CD4-positive, alpha-beta T cell (primary cell): Measurements from ENCODE around the gene TTN. TPM values are rescaled to one million over a fixed set of nuclear protein-coding genes. Genes with fewer than 3 reads are reported as not detected.

Source experiments
- ATAC-seq: fragments of 200-7000 bp; cut with Tn5 transposase; one replicate; pipeline ENCODE4 v1.10.0; 2022; ENCODE audit warnings: mild to moderate bottlenecking; ENCODE audit not compliant: poor library complexity
- CTCF ChIA-PET: fragments of 350-600 bp; sonication (Branson Sonifier 250); formaldehyde crosslinking; loops from one replicate; lab custom pipeline; 2021; ENCODE audit warnings: antibody characterized with exemption, inconsistent platforms; lab: Charles Lee
- POLR2A ChIA-PET: fragments of 350-600 bp; sonication (Branson Sonifier 250); formaldehyde crosslinking; loops from one replicate; lab custom pipeline; 2021; ENCODE audit warnings: antibody characterized with exemption, inconsistent platforms; lab: Charles Lee
- DNase-seq, 14 experiments: peaks; one replicate each; pipeline ENCODE4 v3.0.0-alpha.2; 2013 to 2020; ENCODE audit warnings: mixed read lengths in 2 of 14
- H3K27ac ChIP-seq, 2 donors: one replicate each; pipeline versions ENCODE4 v1.5.1 to v1.7.0; 2013; ENCODE audit warnings: low read length in 2 of 2, low read depth in 1 of 2, mild to moderate bottlenecking in 1 of 2
- H3K27me3 ChIP-seq, 2 experiments: 1 replicate in 1 of 2; 2 replicates in 1 of 2; pipeline versions ENCODE4 v1.6.1 to v1.7.0; 2013; ENCODE audit warnings: low read length in 2 of 2, control low read depth in 1 of 2, mild to moderate bottlenecking in 1 of 2, moderate library complexity in 1 of 2; ENCODE audit not compliant: insufficient read depth in 2 of 2, control insufficient read depth in 1 of 2
- H3K36me3 ChIP-seq: one replicate; pipeline ENCODE4 v1.6.1; 2013; ENCODE audit warnings: low read length, control low read depth; ENCODE audit not compliant: insufficient read depth
- H3K4me1 ChIP-seq: one replicate; pipeline ENCODE4 v1.6.1; 2013; ENCODE audit warnings: low read length, control low read depth; ENCODE audit not compliant: insufficient read depth
- H3K4me3 ChIP-seq: one replicate; pipeline ENCODE4 v1.5.1; 2013; ENCODE audit warnings: mild to moderate bottlenecking, low read length, moderate library complexity
- H3K9me3 ChIP-seq, 2 experiments: 1 replicate in 1 of 2; 2 replicates in 1 of 2; pipeline versions ENCODE4 v1.6.1 to v1.7.0; 2013; ENCODE audit warnings: low read length in 2 of 2, mild to moderate bottlenecking in 2 of 2, control low read depth in 1 of 2, moderate library complexity in 1 of 2; ENCODE audit not compliant: control insufficient read depth in 1 of 2, insufficient read depth in 1 of 2
- H3K27ac Mint-ChIP-seq: one replicate; pipeline ENCODE4 v1.8.0; 2020; ENCODE audit warnings: mixed read lengths
- H3K27me3 Mint-ChIP-seq: one replicate; pipeline ENCODE4 v1.8.0; 2021; ENCODE audit warnings: mixed read lengths
- H3K36me3 Mint-ChIP-seq: one replicate; pipeline ENCODE4 v1.8.0; 2021; ENCODE audit warnings: low read depth, mixed read lengths
- H3K4me1 Mint-ChIP-seq: one replicate; pipeline ENCODE4 v1.8.0; 2021; ENCODE audit warnings: low read depth, mixed read lengths
- H3K4me3 Mint-ChIP-seq: one replicate; pipeline ENCODE4 v1.8.0; 2020; ENCODE audit warnings: mild to moderate bottlenecking, mixed read lengths
- H3K9me3 Mint-ChIP-seq: one replicate; pipeline ENCODE4 v1.8.0; 2020; ENCODE audit warnings: mixed read lengths
- intact Hi-C, 2 experiments: fragments of 100-400 bp; cut with DNase I in 1 of 2; cut with micrococcal nuclease in 1 of 2; formaldehyde crosslinking; loops; one replicate each; pipeline versions ENCODE4 v1.15.1 to v1.9.0; 2023 to 2025; cut with DNase I, micrococcal nuclease
- total RNA-seq, 174 experiments: library from RNA in 2 of 174; stranded (reverse) in 2 of 174; gene quantifications; one replicate each; pipeline ENCODE4 v1.2.3 and lab custom pipeline; 2021 to 2026
- TF ChIP-seq, protein P1 (sequence below): fragments of 200-600 bp; IDR thresholded peaks from one replicate; pipeline ENCODE4 v1.8.0; 2022; ENCODE audit warnings: antibody characterized with exemption, mild to moderate bottlenecking

The TTN gene
- total RNA-seq, 2 experiments from 2014 or later = 27.5 to 29.2 TPM

- ChIA-PET POLR2A (interaction anchor here (0.6 kb wide), 1 partner anchor 47 kb away, joined by 3 read pairs; no protein-coding TSS in a partner anchor), CTCF (no interaction called here)
- peaks cover 100% of the 10 kb centered on the region for H3K36me3 Mint-ChIP-seq
- H3K27ac Mint-ChIP-seq = no peak overlapping the region
- Histone ChIP-seq H3K27ac (no peak overlapping the region), H3K4me1 (no peaks in the 10 kb centered on the region), H3K27me3 (no peaks in the 10 kb centered on the region), H3K9me3 (no peaks in the 10 kb centered on the region), H3K36me3 (peaks cover 35% of the 10 kb centered on the region), H3K4me3 (no peak overlapping the region)
- H3K4me1 Mint-ChIP-seq = no peaks in the 10 kb centered on the region
- intact Hi-C loops = no loop called here
- H3K27me3 Mint-ChIP-seq = no peaks in the 10 kb centered on the region
- no peak overlapping the region for H3K4me3 Mint-ChIP-seq
- TF ChIP-seq, protein P1, sequence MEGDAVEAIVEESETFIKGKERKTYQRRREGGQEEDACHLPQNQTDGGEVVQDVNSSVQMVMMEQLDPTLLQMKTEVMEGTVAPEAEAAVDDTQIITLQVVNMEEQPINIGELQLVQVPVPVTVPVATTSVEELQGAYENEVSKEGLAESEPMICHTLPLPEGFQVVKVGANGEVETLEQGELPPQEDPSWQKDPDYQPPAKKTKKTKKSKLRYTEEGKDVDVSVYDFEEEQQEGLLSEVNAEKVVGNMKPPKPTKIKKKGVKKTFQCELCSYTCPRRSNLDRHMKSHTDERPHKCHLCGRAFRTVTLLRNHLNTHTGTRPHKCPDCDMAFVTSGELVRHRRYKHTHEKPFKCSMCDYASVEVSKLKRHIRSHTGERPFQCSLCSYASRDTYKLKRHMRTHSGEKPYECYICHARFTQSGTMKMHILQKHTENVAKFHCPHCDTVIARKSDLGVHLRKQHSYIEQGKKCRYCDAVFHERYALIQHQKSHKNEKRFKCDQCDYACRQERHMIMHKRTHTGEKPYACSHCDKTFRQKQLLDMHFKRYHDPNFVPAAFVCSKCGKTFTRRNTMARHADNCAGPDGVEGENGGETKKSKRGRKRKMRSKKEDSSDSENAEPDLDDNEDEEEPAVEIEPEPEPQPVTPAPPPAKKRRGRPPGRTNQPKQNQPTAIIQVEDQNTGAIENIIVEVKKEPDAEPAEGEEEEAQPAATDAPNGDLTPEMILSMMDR = no peak
- peaks cover 4% of the 10 kb centered on the region for H3K9me3 Mint-ChIP-seq
- DNase-seq (no peak), ATAC-seq (no peak)
Measured at GRCh38 chr2:178550352-178550751, 256.9 kb downstream of the TTN start.

GRCh38 chr2:178542569-178542968, 264.7 kb downstream of the TTN start:
- Histone ChIP-seq H3K27ac (no peak overlapping the region), H3K4me1 (no peaks in the 10 kb centered on the region), H3K4me3 (no peak overlapping the region), H3K36me3 (peaks cover 40% of the 10 kb centered on the region), H3K9me3 (no peaks in the 10 kb centered on the region), H3K27me3 (no peaks in the 10 kb centered on the region)
- H3K9me3 Mint-ChIP-seq = no peaks in the 10 kb centered on the region
- intact Hi-C loops = no loop called here
- ChIA-PET POLR2A (no interaction called here), CTCF (no interaction called here)
- H3K4me1 Mint-ChIP-seq = no peaks in the 10 kb centered on the region
- H3K27me3 Mint-ChIP-seq = no peaks in the 10 kb centered on the region
- H3K27ac Mint-ChIP-seq = no peak overlapping the region
- peaks cover 98% of the 10 kb centered on the region for H3K36me3 Mint-ChIP-seq
- H3K4me3 Mint-ChIP-seq = no peak overlapping the region
- DNase-seq (no peak), ATAC-seq (no peak)
- TF ChIP-seq, protein P1 = no peak

DNA sequence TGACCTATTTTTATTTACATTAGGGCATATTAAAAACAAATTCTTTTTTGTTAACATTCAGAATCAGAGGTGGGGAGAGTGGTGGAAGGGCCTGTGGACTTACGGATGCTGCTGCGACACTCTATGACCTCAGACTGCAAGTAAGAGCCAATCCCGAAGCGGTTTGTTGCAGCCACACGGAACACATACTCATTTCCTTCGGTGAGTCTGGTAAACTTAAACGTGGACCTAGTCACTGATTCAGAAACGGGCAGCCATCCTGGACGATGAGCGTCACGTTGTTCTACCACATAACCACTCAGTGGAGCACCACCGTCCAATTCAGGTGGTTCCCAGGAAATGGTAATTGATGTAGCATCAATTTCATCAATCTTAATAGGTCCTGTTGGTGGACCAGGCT, 265.1 kb downstream of the TTN start:
- H3K36me3 ChIP-seq = peaks cover 43% of the 10 kb centered on the region
- no peak overlapping the region for H3K4me3 ChIP-seq
- H3K4me1 ChIP-seq = no peaks in the 10 kb centered on the region
- CTCF ChIA-PET = no interaction called here
- POLR2A ChIA-PET = no interaction called here
- H3K9me3 Mint-ChIP-seq = no peaks in the 10 kb centered on the region
- intact Hi-C loops = no loop called here
- no peaks in the 10 kb centered on the region for H3K27me3 ChIP-seq
- no peak overlapping the region for H3K27ac ChIP-seq
- DNase-seq (no peak), ATAC-seq (no peak)
- H3K9me3 ChIP-seq = no peaks in the 10 kb centered on the region
- no peaks in the 10 kb centered on the region for H3K4me1 Mint-ChIP-seq
- H3K27me3 Mint-ChIP-seq = no peaks in the 10 kb centered on the region
- H3K36me3 Mint-ChIP-seq = peaks cover 98% of the 10 kb centered on the region
- H3K27ac Mint-ChIP-seq = no peak overlapping the region
- H3K4me3 Mint-ChIP-seq = no peak overlapping the region
- TF ChIP-seq, protein P1 = no peak
